Sigmoid colon (tissue), 4 donors: ENCODE measurements around the gene ADAMTS6.

Source experiments
- CTCF ChIP-seq, 4 experiments: fragments of 450-650 bp in 3 of 4; fragments of 200-600 bp in 1 of 4; IDR thresholded peaks; one replicate each; pipeline ENCODE4 v1.5.1; 2016 to 2019; ENCODE audit warnings: antibody characterized with exemption in 4 of 4, mild to moderate bottlenecking in 3 of 4, moderate library complexity in 2 of 4
- EP300 ChIP-seq, 4 donors: sonication (generic); formaldehyde crosslinking; IDR thresholded peaks; one replicate each; pipeline ENCODE4 v1.6.1; 2017; ENCODE audit warnings: antibody characterized with exemption in 4 of 4

GRCh38 chr5:65320250-65320649 is 161.5 kb downstream of the ADAMTS6 start:
- TF ChIP-seq CTCF (IDR thresholded peaks at IDR 0.05) (no peak), EP300 (IDR thresholded peaks at IDR 0.05) (no peak)
